Measurements from ENCODE around the gene NME8. TPM values are rescaled to one million over a fixed set of nuclear protein-coding genes. Genes with fewer than 3 reads are reported as not detected.
A peak's percentile ranks its signal among the peaks of the same experiment; 100 is the strongest.

NME8 gene
- total and polyA plus RNA-seq, 2 donors (not counting 3 experiments of a cell fraction or from before 2014, with no cell fraction given): not detected

- DNase-seq (ENCODE audit: low read depth, low spot score) (peak; percentile 6), FAIRE-seq (no peak)
- H3K36me3 ChIP-seq (ENCODE audit: control insufficient read depth in 2 of 2, extremely low read depth in 1 of 2, insufficient read depth in 2 of 2, low read length in 2 of 2): no peaks in the 10 kb centered on the region
- dilution Hi-C loops (cut with MboI; ENCODE audit: extremely low pct_ligation_motif_present, low sequenced_read_pairs) (no loop called here), intact Hi-C loops (cut with micrococcal nuclease) (loop anchor here (1.0 to 5.0 kb wide), 2 partner anchors 35 to 616 kb away; no protein-coding TSS in a partner anchor)
- H2AFZ ChIP-seq (ENCODE audit: low read depth, low read length): no peak overlapping the region
- no peaks in the 10 kb centered on the region for H3K9me3 ChIP-seq (replicated peaks; ENCODE audit: control insufficient read depth, insufficient read depth, low read length)
- no TSS peak for BruUV-seq (replicated peaks)
- H3K9ac ChIP-seq (replicated peaks; ENCODE audit: extremely low read depth, insufficient read depth, low read length): no peak overlapping the region
- no peak overlapping the region for H3K4me3 ChIP-seq (replicated peaks in 1 of 3; ENCODE audit: insufficient read depth in 1 of 3, low read depth in 1 of 3, low read length in 3 of 3)
- H3K9me1 ChIP-seq (replicated peaks; ENCODE audit: control insufficient read depth, extremely low read depth, insufficient read depth, low read length): no peaks in the 10 kb centered on the region
- H3K4me2 ChIP-seq (ENCODE audit: insufficient read depth, low read length): no peak overlapping the region
- H3K27ac ChIP-seq (ENCODE audit: insufficient read depth, low read depth, low read length): no peak overlapping the region
- no peaks in the 10 kb centered on the region for H3K4me1 ChIP-seq (ENCODE audit: control insufficient read depth, extremely low read depth, insufficient read depth, low read length)
- H3K27me3 ChIP-seq (ENCODE audit: control insufficient read depth in 2 of 2, insufficient read depth in 2 of 2, low read length in 2 of 2): no peaks in the 10 kb centered on the region
- POLR2A ChIA-PET: no interaction called here
- TF ChIP-seq JUN (IDR thresholded peaks at IDR 0.05; ENCODE audit: borderline replicate concordance, insufficient read depth, insufficient read length, low read depth) (no peak), POLR2A (IDR thresholded peaks at IDR 0.05; ENCODE audit: low read depth, low read length) (no peak), GATA2 (IDR thresholded peaks at IDR 0.05; ENCODE audit: insufficient read depth, insufficient read length, low read depth, low read length) (no peak), MYC (IDR thresholded peaks at IDR 0.05; ENCODE audit: low read depth, low read length) (no peak), MAX (IDR thresholded peaks at IDR 0.05; ENCODE audit: insufficient read depth, insufficient read length) (no peak), POLR2AphosphoS5 (IDR thresholded peaks at IDR 0.05; ENCODE audit: insufficient read depth, low read depth, low read length) (no peak), FOS (IDR thresholded peaks at IDR 0.05; ENCODE audit: borderline replicate concordance, insufficient read depth, low read length) (no peak), CTCF (IDR thresholded peaks at IDR 0.05; ENCODE audit: extremely low read depth in 1 of 2, insufficient read depth in 1 of 2, low read depth in 1 of 2, low read length in 2 of 2) (peak; percentile 12 to 13), EZH2 (IDR thresholded peaks at IDR 0.05; ENCODE audit: borderline replicate concordance, low read depth, low read length, severe bottlenecking) (no peak)
- no peaks in the 10 kb centered on the region for H4K20me1 ChIP-seq (replicated peaks; ENCODE audit: control insufficient read depth, extremely low read depth, insufficient read depth, low read length)
- no peaks in the 10 kb centered on the region for H3K79me2 ChIP-seq (ENCODE audit: control insufficient read depth, insufficient read depth, low read length)
- CTCF ChIA-PET: no interaction called here
Observed at GRCh38 chr7:37853468-37853867, 5.1 kb downstream of the NME8 start.

All from endothelial cell of umbilical vein (primary cell).